ENCODE data around the gene PISD. TPM values are rescaled to one million over a fixed set of nuclear protein-coding genes. Genes with fewer than 3 reads are reported as not detected.
A peak's percentile ranks its signal among the peaks of the same experiment; 100 is the strongest.
"Not testable (repeated sequence)": the region's sequence is repeated elsewhere in the genome, so short reads cannot be mapped to it uniquely, and the experiment has no call there.

PISD gene
- total RNA-seq, 4 donors from 2014 or later: 33.7 to 111 (median 47.7) TPM

DNA sequence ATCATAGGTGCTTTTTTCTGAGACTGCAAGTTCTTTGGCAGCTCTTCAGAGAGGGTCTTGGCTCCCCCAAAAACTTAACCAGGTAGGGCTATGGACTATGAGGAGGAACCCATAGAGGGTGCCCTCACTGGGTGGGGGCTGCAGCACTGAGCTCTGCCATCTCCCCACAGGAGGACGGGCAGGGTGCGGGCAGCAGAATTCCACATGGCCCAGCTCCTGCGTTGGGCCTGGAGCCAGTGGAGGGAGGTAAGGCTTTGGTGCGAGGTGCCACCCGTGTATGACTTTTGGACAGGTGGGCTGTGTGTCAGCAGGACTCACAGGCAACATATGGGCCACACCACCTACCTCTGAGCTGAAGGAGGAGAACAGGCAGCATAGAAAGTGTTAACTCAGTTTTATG lies 58.4 kb downstream of the PISD start:
- WGBS, 2 donors (ENCODE audit: low coverage in 1 of 2): 91% methylated on average over 5 of the region's 5 CpGs; no CpG with 5 or more reads in 1 of the 2 donors
- intact Hi-C loops (cut with DNase I; ENCODE audit: low total_unique reads): no loop called here
- in situ Hi-C loops (cut with MboI; ENCODE audit: low pct_ligation_motif_present in 1 of 4, low pct_unique_long_range_greater_than_20kb in 1 of 4, low sequenced_read_pairs in 3 of 4): no loop called here
- Histone ChIP-seq H3K9me3 (no peaks in the 10 kb centered on the region), H3K36me3 (peaks cover 0 to 7% (median 0%) of the 10 kb centered on the region in 4 donors), H3K4me1 (peaks cover 0 to 11% (median 2%) of the 10 kb centered on the region in 4 donors), H3K27ac (peak overlapping the region; percentile 60 to 86 (median 74)), H3K4me3 (no peak overlapping the region), H3K27me3 (no peaks in the 10 kb centered on the region)
- no peak for TF ChIP-seq POLR2AphosphoS5 (IDR thresholded peaks at IDR 0.05)
- no peak for TF ChIP-seq CTCF (IDR thresholded peaks at IDR 0.05)
- no peak for TF ChIP-seq EP300 (IDR thresholded peaks at IDR 0.05; ENCODE audit: low read depth)
- TF ChIP-seq POLR2A (IDR thresholded peaks at IDR 0.05): no peak
- no peak for DNase-seq

DNA sequence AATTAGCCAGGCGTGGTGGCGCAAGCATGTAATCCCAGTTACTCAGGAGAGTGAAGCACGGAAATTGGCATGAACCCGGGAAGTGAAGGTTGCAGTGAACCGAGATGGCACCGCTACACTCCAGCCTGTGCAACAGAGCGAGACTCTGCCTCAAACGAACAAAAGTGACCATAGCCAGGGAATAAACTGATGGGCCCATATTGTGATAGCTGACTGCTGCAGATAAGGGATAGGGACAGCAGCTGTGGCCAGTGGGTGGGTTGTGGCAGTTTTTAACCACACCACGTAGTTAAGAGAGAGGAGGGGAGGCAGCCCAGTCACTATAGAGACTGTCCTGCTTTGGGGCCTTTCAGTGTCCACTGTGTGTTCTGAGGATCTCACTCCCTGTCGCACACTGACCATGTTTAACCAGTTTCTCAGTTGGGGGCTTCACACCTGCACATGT lies 58.9 kb downstream of the PISD start:
- no peak for DNase-seq
- in situ Hi-C loops (cut with MboI; ENCODE audit: low pct_ligation_motif_present in 1 of 4, low pct_unique_long_range_greater_than_20kb in 1 of 4, low sequenced_read_pairs in 3 of 4): no loop called here

DNA sequence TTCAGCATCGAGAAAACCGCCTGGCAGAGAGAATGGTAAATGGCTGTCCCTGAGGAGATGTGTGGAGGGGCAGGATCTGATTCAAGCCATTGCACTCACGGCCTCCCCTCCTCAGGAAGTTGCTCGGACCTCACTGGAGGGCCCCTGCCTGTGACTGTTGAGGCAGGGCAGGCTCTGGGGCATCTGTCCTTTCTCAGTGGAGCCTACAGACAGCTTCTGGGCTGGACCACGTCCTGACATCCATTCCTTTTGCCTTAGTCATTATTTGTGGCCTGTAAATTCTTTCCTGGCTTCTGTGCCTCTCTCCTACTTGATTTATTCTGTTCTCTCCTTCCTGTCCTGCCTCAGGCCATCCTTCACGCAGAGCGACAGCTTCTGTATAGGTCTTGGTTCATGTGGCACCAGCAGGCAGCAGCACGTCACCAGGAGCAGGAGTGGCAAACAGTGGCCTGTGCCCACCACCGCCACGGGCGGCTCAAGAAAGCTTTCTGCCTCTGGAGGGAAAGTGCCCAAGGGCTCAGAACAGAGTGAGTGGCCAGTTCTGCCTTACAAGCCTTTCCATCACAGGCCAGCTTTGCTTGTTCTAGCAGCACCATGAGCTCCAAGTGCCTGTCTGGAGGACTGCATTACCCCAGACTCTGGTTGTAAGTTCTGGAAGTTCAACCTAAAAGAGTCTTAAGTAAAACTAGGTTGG lies 59.6 kb downstream of the PISD start:
- no peak overlapping the region for H3K4me3 ChIP-seq
- intact Hi-C loops (cut with DNase I; ENCODE audit: low total_unique reads): no loop called here
- in situ Hi-C loops (cut with MboI; ENCODE audit: low pct_ligation_motif_present in 1 of 4, low pct_unique_long_range_greater_than_20kb in 1 of 4, low sequenced_read_pairs in 3 of 4): no loop called here
- H3K9me3 ChIP-seq: no peaks in the 10 kb centered on the region
- peaks cover 0 to 11% (median 2%) of the 10 kb centered on the region in 4 donors for H3K4me1 ChIP-seq
- H3K36me3 ChIP-seq: peaks cover 0 to 7% (median 0%) of the 10 kb centered on the region in 4 donors
- peak overlapping the region; percentile 60 to 86 (median 74) for H3K27ac ChIP-seq
- WGBS, 2 donors (ENCODE audit: low coverage in 1 of 2): 73 to 74% methylated on average over 4 to 11 of the region's 11 CpGs
- peak; percentile 40 for DNase-seq
- no peaks in the 10 kb centered on the region for H3K27me3 ChIP-seq
- peak; percentile 13 for TF ChIP-seq EP300 (IDR thresholded peaks at IDR 0.05; ENCODE audit: low read depth)
- peak; percentile 75 to 92 (median 76) for TF ChIP-seq POLR2AphosphoS5 (IDR thresholded peaks at IDR 0.05)
- no peak for TF ChIP-seq POLR2A (IDR thresholded peaks at IDR 0.05)
- TF ChIP-seq CTCF (IDR thresholded peaks at IDR 0.05): no peak

More for the DNA sequence above, 58.9 kb downstream of the PISD start:
- Histone ChIP-seq H3K36me3 (peaks cover 0 to 7% (median 0%) of the 10 kb centered on the region in 4 donors), H3K27ac (peak overlapping the region; percentile 60 to 86 (median 74)), H3K4me3 (no peak overlapping the region), H3K27me3 (no peaks in the 10 kb centered on the region), H3K9me3 (no peaks in the 10 kb centered on the region), H3K4me1 (peaks cover 0 to 11% (median 2%) of the 10 kb centered on the region in 4 donors)
- intact Hi-C loops (cut with DNase I; ENCODE audit: low total_unique reads): no loop called here
- TF ChIP-seq CTCF (IDR thresholded peaks at IDR 0.05): no peak
- no peak for TF ChIP-seq EP300 (IDR thresholded peaks at IDR 0.05; ENCODE audit: low read depth)
- TF ChIP-seq POLR2A (IDR thresholded peaks at IDR 0.05): no peak
- no peak for TF ChIP-seq POLR2AphosphoS5 (IDR thresholded peaks at IDR 0.05)
- WGBS, 2 donors (ENCODE audit: low coverage in 1 of 2): 84 to 97% methylated on average over 7 to 10 of the region's 10 CpGs

GRCh38 chr22:31595271-31595670 lies 66.7 kb downstream of the PISD start:
- Histone ChIP-seq H3K36me3 (no peaks in the 10 kb centered on the region), H3K4me3 (no peak overlapping the region), H3K27ac (no peak overlapping the region), H3K27me3 (no peaks in the 10 kb centered on the region), H3K4me1 (no peaks in the 10 kb centered on the region), H3K9me3 (no peaks in the 10 kb centered on the region)
- TF ChIP-seq CTCF (IDR thresholded peaks at IDR 0.05) (no peak), EP300 (IDR thresholded peaks at IDR 0.05; ENCODE audit: low read depth) (no peak), POLR2A (IDR thresholded peaks at IDR 0.05) (no peak), POLR2AphosphoS5 (IDR thresholded peaks at IDR 0.05) (no peak)
- in situ Hi-C loops (cut with MboI; ENCODE audit: low pct_ligation_motif_present in 1 of 4, low pct_unique_long_range_greater_than_20kb in 1 of 4, low sequenced_read_pairs in 3 of 4) (no loop called here), intact Hi-C loops (cut with DNase I; ENCODE audit: low total_unique reads) (no loop called here)
- DNase-seq: no peak
- WGBS, 2 donors (ENCODE audit: low coverage in 1 of 2): 89 to 100% methylated on average over 1 to 2 of the region's 2 CpGs

- H3K36me3 ChIP-seq: peaks cover 0 to 14% (median 3%) of the 10 kb centered on the region in 4 donors
- H3K27ac ChIP-seq; intact Hi-C loops (cut with DNase I; ENCODE audit: low total_unique reads); H3K4me1 ChIP-seq; H3K9me3 ChIP-seq; in situ Hi-C loops (cut with MboI; ENCODE audit: low pct_ligation_motif_present in 1 of 4, low pct_unique_long_range_greater_than_20kb in 1 of 4, low sequenced_read_pairs in 3 of 4); H3K4me3 ChIP-seq; H3K27me3 ChIP-seq; DNase-seq: not testable (repeated sequence)
- WGBS, 2 donors (ENCODE audit: low coverage in 1 of 2): no CpG with 5 or more reads among the region's 2 CpGs
Observed at GRCh38 chr22:31590161-31590560, 71.9 kb downstream of the PISD start.
